Neural cell (in vitro differentiated cells): ENCODE measurements around the gene MYO7A. TPM values are rescaled to one million over a fixed set of nuclear protein-coding genes. Genes with fewer than 3 reads are reported as not detected.

Source experiments
- H2AFZ ChIP-seq: fragments of 200-600, 300-800 bp; sonication (generic), shearing (Covaris generic); 2 replicates; pipeline ENCODE4 v1.6.0; 2014; ENCODE audit warnings: low read depth, mild to moderate bottlenecking, antibody characterized with exemption, low read length, moderate library complexity
- H3F3A ChIP-seq: fragments of 200-600 bp; shearing (Covaris generic); 2 replicates; pipeline ENCODE4 v1.6.1; 2016; ENCODE audit warnings: mild to moderate bottlenecking, moderate library complexity, mixed read lengths, antibody characterized with exemption, low read length; ENCODE audit not compliant: insufficient read depth, poor library complexity, severe bottlenecking
- H3K27ac ChIP-seq: fragments of 200-600, 300-800 bp; sonication (generic), shearing (Covaris generic); 2 replicates; pipeline ENCODE4 v1.5.1; 2014; ENCODE audit warnings: mild to moderate bottlenecking, low read length, moderate library complexity
- H3K27me3 ChIP-seq: fragments of 300-800, 200-600 bp; sonication (generic), shearing (Covaris generic); 2 replicates; pipeline ENCODE4 v1.6.0; 2014; ENCODE audit warnings: mild to moderate bottlenecking, low read depth, low read length, moderate library complexity; ENCODE audit not compliant: insufficient read depth
- H3K36me3 ChIP-seq: fragments of 300-800, 200-600 bp; sonication (generic), shearing (Covaris generic); 2 replicates; pipeline ENCODE4 v1.5.1; 2014; ENCODE audit warnings: mild to moderate bottlenecking, antibody characterized with exemption, low read length, moderate library complexity; ENCODE audit not compliant: insufficient read depth
- H3K4me2 ChIP-seq: fragments of 300-800, 200-600 bp; sonication (generic), shearing (Covaris generic); 2 replicates; pipeline ENCODE4 v1.6.0; 2014; ENCODE audit warnings: mild to moderate bottlenecking, low read length
- H3K4me3 ChIP-seq: fragments of 300-800, 200-600 bp; sonication (generic), shearing (Covaris generic); 2 replicates; pipeline ENCODE4 v1.5.1; 2014; ENCODE audit warnings: mild to moderate bottlenecking, low read length, moderate library complexity
- H3K79me2 ChIP-seq: fragments of 200-600 bp; shearing (Covaris generic); replicated peaks from 2 replicates; pipeline ENCODE4 v1.6.0; 2014; ENCODE audit warnings: mild to moderate bottlenecking, low read length, moderate library complexity; ENCODE audit not compliant: insufficient read depth
- H3K9ac ChIP-seq: fragments of 300-800, 200-600 bp; sonication (generic), shearing (Covaris generic); 2 replicates; pipeline ENCODE4 v1.6.1; 2016; ENCODE audit warnings: mild to moderate bottlenecking, low read length, mixed read lengths
- H3K9me2 ChIP-seq: fragments of 200-600 bp; shearing (Covaris generic); 2 replicates; pipeline ENCODE4 v1.6.1; 2016; ENCODE audit warnings: mild to moderate bottlenecking, low read length, mixed read lengths; ENCODE audit not compliant: insufficient read depth
- H3K9me3 ChIP-seq: fragments of 200-600, 300-800 bp; sonication (generic), shearing (Covaris generic); 2 replicates; pipeline ENCODE4 v1.6.1; 2016; ENCODE audit warnings: mild to moderate bottlenecking, mixed run types, low read length, moderate library complexity, mixed read lengths
- H4K20me1 ChIP-seq: fragments of 200-600 bp; shearing (Covaris generic); 2 replicates; pipeline ENCODE4 v1.6.1; 2016; ENCODE audit warnings: mild to moderate bottlenecking, mixed run types; ENCODE audit not compliant: insufficient read depth
- CTCF ChIP-seq: fragments of 450-650 bp; IDR thresholded peaks from 2 replicates; pipeline ENCODE4 v1.5.1; 2014; ENCODE audit warnings: antibody characterized with exemption, mild to moderate bottlenecking, moderate library complexity; ENCODE audit not compliant: poor library complexity, severe bottlenecking
- EP300 ChIP-seq: fragments of 450-650 bp; conservative IDR thresholded peaks from 2 replicates; pipeline ENCODE4 v1.6.1; 2014; ENCODE audit warnings: antibody characterized with exemption, mild to moderate bottlenecking, moderate library complexity; ENCODE audit not compliant: poor library complexity, severe bottlenecking
- EZH2 ChIP-seq: fragments of 200-600, 300-800 bp; shearing (Covaris generic), sonication (generic); IDR thresholded peaks from 2 replicates; pipeline ENCODE4 v1.6.1; 2014; ENCODE audit warnings: antibody characterized with exemption, low read length, borderline replicate concordance, mild to moderate bottlenecking; ENCODE audit not compliant: insufficient read depth, poor library complexity, severe bottlenecking
- MXI1 ChIP-seq: fragments of 450-650 bp; conservative IDR thresholded peaks from 2 replicates; pipeline ENCODE4 v1.6.1; 2014; ENCODE audit warnings: antibody characterized with exemption, mild to moderate bottlenecking; ENCODE audit not compliant: poor library complexity, severe bottlenecking
- POLR2AphosphoS5 ChIP-seq: IDR thresholded peaks from 2 replicates; pipeline ENCODE4 v1.6.1; 2012
- RAD21 ChIP-seq: fragments of 450-650 bp; conservative IDR thresholded peaks from 2 replicates; pipeline ENCODE4 v1.6.1; 2014; ENCODE audit warnings: antibody characterized with exemption, mild to moderate bottlenecking, moderate library complexity
- SMC3 ChIP-seq: fragments of 450-650 bp; conservative IDR thresholded peaks from 2 replicates; pipeline ENCODE4 v1.6.1; 2014; ENCODE audit warnings: antibody characterized with exemption, mild to moderate bottlenecking, moderate library complexity; ENCODE audit not compliant: poor library complexity
- TAF1 ChIP-seq: IDR thresholded peaks from 2 replicates; pipeline ENCODE4 v1.6.1; 2012; ENCODE audit warnings: low read depth
- polyA plus RNA-seq: library from polyadenylated mRNA; depleted of rRNA; stranded (reverse); fragments of >200 nt; gene quantifications from 2 replicates; pipeline ENCODE4 v1.2.3, GENCODE V29; 2014
- TF ChIP-seq, protein P1 (sequence below): IDR thresholded peaks from 2 replicates; pipeline ENCODE4 v1.6.1; 2012; ENCODE audit warnings: borderline replicate concordance

Gene MYO7A
- polyA plus RNA-seq, 1 donor from 2014 or later, result 0.61 TPM

DNA sequence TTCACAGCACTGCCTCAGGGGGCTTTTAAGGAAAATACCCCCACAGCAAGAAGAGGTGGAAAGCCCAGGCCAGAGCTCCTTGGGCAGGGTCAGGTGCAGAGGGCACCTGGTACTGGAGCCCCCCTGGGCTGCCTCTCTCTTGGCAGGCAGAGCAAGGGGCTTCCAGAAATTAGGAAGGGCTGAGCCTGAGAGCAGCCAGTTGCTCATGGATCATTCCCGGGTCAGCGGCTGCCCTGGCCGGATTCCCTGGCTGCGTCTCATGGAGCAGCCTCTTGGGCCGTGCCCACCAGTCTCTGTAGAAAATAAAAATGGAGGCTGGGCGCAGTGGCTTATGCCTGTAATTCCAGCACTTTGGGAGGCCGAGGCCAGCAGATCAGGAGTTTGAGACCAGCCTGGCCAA is 35.7 kb upstream of the MYO7A start (continued):
- TF ChIP-seq, protein P1, sequence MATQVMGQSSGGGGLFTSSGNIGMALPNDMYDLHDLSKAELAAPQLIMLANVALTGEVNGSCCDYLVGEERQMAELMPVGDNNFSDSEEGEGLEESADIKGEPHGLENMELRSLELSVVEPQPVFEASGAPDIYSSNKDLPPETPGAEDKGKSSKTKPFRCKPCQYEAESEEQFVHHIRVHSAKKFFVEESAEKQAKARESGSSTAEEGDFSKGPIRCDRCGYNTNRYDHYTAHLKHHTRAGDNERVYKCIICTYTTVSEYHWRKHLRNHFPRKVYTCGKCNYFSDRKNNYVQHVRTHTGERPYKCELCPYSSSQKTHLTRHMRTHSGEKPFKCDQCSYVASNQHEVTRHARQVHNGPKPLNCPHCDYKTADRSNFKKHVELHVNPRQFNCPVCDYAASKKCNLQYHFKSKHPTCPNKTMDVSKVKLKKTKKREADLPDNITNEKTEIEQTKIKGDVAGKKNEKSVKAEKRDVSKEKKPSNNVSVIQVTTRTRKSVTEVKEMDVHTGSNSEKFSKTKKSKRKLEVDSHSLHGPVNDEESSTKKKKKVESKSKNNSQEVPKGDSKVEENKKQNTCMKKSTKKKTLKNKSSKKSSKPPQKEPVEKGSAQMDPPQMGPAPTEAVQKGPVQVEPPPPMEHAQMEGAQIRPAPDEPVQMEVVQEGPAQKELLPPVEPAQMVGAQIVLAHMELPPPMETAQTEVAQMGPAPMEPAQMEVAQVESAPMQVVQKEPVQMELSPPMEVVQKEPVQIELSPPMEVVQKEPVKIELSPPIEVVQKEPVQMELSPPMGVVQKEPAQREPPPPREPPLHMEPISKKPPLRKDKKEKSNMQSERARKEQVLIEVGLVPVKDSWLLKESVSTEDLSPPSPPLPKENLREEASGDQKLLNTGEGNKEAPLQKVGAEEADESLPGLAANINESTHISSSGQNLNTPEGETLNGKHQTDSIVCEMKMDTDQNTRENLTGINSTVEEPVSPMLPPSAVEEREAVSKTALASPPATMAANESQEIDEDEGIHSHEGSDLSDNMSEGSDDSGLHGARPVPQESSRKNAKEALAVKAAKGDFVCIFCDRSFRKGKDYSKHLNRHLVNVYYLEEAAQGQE, result no peak

DNA sequence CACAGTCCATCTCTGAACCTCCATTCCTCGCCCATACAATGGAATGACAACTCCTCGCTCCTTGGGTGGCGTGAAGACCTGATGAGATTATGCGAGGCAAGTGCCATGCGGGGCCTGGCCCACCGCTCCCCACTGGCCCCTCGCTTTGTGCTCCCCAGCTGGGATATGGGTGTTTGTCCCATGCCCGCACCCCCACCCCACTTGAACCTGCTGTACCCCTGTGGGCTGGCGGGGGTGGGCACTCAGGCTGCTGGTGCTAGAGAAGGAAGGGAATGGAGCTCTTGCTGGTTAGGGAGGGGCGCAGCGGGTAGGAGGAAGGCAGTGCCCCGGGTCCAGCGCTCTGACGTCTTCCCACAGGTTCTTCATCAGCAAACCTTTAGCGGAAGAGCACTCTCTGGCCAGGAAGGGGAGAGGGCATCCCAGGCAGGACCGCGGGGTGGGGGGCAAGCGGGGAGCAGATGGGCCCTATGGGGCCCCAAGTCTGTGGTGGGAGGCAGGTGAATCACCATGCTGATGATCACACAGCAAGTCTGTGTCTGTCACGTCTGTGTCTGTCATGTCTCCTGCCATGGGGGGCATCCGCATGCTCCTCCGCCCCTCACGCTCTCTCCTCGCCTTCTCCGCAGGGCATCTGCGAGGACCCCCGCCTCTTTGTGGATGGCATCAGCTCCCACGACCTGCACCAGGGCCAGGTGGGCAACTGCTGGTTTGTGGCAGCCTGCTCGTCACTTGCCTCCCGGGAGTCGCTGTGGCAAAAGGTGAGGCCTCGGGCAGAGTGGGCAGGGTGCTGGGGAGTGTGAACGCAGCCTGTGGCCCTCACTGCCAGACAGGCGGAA is 34.8 kb upstream of the MYO7A start:
- Histone ChIP-seq H3F3A (no peaks in the 10 kb centered on the region), H3K27ac (no peak overlapping the region), H3K9me2 (no peaks in the 10 kb centered on the region), H3K27me3 (no peaks in the 10 kb centered on the region), H3K9ac (no peak overlapping the region), H3K9me3 (no peaks in the 10 kb centered on the region), H3K36me3 (no peaks in the 10 kb centered on the region), H4K20me1 (no peaks in the 10 kb centered on the region), H3K4me3 (no peak overlapping the region), H2AFZ (no peak overlapping the region), H3K79me2 (no peaks in the 10 kb centered on the region), H3K4me2 (no peak overlapping the region)
- TF ChIP-seq EZH2 (no peak), SMC3 (no peak), EP300 (no peak), CTCF (no peak), RAD21 (no peak), MXI1 (no peak), POLR2AphosphoS5 (no peak), TAF1 (no peak)
- TF ChIP-seq, protein P1, result no peak
